ENCODE results near the gene SPARCL1.
"Not testable (repeated sequence)": the region's sequence is repeated elsewhere in the genome, so short reads cannot be mapped to it uniquely, and the experiment has no call there.

Gene SPARCL1

DNA sequence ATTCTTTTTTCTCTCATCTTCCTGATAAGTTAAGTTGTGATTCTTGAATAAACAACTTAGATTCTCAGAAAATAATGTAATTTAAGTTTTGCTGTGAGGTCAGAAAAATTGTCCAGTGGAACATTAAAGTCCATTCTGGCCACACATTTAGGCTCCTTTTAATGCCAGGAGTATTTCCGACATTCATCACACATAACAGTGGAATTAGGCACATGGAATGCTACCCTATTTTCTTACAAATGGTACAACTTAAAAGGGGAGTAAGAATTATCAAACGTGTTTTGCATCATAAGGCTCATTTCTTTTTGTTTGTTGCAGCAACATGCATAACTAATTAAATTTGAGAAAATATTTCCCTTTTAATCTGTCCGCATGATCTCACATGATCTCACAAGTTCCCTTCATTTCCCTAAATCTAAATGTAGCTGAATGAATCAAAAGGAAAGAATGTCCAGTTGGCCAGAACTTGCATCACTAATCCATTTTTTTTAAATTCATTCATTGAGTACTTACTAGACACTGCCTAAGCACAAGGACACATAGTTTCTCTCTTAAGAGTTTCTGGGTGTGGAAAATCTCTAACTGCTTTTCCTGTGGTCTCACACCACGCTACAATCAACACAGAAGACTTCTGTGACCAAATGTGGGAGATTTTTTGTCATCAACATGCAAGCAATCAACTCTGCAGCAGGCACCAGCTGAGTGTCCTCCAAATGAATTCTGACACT lies 22.0 kb downstream of the SPARCL1 start:
- DNase-seq, result no peak
- intact Hi-C loops (cut with DNase I), result no loop called here

DNA sequence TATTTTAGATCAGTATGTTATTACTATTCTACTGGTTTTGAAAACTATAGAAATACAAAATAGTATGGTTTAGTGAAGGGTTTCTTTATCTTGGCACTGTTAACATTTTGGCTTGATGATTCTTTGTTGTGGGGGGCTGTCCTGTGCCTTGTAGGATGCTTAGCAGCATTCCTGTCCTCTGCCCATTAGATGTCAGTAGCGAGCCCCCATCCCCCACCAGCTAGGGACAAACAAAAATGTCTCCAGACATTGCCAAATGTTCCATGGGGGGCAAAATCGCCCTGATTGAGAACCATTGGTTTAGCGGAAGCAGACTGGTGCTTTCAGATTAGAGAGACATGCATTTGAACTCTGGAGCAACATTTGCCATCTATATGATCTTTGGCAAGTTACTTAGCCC lies 23.3 kb downstream of the SPARCL1 start:
- intact Hi-C loops (cut with DNase I), result no loop called here
- no peak for DNase-seq

DNA sequence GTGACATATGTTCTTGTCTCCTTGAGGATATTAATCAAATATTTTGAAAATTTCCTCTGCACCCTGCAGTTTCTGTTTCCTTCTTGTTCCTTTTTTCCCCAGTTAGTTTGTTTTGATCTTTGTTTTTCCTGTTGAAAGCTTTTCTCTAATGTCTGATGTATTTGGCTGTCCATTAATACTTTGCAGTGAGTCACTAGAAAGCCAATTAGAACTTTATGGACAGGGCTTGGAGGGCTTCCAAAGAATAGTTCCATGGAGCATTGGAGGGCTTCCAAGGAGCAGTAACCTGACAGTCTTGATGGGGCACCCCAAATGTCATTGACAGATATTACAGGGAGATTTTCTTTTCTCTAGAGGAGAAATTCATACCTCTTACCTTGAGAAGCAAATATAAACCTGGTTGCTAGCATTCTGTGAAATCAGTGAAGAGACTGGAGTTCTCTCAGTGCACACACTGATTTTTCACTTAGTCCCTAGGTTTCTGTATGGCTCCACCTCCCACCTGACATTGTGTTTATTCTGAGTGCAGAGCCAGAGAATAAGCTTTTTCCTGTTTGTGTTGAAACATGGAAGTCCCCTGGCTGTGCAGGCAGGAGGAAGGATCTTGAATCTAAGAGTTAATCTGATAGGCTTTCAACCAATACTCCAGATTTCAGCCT lies 26.5 kb downstream of the SPARCL1 start:
- intact Hi-C loops (cut with DNase I), result no loop called here
- DNase-seq, result peak in 10 of 42 donors; percentile 9 to 68 (median 26)

DNA sequence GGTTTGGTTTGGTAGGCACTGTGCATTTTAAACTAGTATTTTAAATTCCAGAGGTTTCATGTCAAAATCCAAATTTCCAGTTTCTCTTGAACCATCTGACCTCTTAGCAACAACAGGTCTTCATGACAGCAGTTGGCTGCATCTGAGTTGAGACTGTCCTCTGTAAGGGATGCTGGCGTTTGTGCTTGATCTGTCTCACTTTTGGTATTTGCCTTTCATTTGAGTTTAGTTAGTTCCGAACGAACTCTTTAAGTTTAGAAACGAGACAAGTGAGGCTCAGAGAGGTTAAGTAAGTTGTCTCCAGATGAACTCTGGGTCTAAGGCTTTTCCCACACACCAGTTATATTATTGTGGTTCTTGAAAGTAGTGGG lies 29.1 kb downstream of the SPARCL1 start:
- intact Hi-C loops (cut with DNase I), result no loop called here
- no peak for DNase-seq

DNA sequence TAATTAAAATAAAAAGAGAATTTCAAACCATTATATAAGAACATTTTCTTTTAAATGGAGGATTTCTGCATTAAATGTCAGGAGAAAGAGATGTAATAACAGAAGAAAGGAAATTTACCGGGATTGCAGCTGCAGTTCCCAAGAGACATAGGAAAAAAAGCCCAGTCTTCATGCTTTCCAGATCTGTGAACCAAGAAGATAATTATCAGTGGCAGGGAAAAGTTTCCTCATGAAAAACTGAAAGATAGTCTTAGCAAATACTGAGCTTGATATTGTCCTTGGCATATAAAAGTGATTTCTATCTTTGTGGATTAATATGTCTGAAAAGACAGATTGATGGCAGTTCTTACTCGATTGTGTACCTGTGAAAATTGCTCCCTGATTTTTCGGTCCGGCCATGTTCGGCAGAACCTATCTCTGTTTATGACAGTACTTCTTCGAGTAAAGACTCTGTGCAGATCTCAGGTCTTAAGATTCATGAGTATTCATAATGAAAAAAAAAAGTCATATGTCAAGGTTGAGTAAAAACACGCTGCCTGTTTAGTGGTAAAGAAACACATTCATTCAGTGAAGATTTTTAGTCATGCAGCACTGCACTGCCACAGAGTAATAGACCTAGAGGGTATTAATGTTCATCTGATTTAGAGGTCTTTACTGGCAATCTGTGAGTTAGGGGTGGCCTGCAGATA lies 29.6 kb downstream of the SPARCL1 start:
- DNase-seq, result no peak
- intact Hi-C loops (cut with DNase I), result no loop called here

DNA sequence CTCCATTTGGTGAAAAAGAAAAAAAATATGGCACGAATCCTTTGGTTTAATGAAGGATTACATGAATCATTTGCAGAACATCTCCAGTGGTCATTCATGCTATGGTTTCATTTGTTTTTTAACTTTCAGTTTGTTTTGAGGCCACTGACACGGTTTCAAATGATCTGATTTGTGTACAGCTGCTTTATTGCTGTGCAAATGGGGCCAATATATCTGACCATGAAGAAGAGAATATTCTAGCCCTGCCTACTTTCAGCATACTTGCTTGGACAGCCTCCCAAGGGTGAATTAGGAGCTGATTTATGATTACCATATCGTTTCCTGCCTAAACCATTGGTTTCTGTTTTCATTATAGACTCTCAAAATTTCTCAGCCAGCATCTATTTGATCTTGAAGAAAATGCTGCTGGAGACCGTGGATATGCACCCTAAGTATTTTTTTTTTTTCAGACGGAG lies 30.7 kb downstream of the SPARCL1 start:
- intact Hi-C loops (cut with DNase I), result no loop called here
- DNase-seq, result no peak

DNA sequence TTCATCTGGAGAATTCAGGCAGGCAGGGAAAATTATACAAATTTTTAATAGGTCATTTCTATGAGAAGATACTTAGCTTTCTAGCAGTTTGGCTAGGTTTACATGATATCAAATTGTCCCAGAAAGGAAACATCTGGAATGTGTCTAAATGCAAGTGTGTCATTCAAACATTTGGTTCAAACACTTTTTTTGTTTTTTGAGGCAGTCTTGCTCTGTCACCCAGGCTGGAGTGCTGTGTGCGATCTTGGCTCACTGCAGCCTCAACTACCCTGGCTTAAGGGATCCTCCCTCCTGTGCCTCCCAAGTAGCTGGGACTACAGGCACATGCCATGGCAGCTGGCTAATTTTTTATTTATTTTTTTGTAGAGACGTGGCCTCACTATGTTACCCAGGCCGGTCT lies 31.6 kb downstream of the SPARCL1 start:
- intact Hi-C loops (cut with DNase I), result no loop called here
- no peak for DNase-seq

DNA sequence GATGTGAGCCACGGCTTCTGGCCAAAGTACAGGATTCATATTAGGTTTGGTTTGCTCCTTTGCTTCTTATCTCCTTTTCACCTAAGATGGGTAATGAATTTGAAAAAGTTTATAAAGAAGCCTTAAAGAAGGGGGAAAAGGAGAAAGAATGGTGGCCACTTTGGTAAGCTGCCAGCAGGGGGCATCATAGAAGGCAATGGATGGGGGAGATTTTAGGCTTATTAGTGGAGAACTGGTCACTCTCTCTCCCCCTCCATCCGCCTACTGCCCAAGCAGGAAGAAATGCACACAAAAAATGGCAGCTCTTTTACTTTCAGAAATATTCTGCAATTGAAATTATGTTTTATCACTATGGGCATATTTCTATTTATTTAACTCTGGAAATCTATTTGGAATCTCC lies 32.0 kb downstream of the SPARCL1 start:
- DNase-seq, result peak in 1 of 42 donors; percentile 6
- intact Hi-C loops (cut with DNase I), result no loop called here

DNA sequence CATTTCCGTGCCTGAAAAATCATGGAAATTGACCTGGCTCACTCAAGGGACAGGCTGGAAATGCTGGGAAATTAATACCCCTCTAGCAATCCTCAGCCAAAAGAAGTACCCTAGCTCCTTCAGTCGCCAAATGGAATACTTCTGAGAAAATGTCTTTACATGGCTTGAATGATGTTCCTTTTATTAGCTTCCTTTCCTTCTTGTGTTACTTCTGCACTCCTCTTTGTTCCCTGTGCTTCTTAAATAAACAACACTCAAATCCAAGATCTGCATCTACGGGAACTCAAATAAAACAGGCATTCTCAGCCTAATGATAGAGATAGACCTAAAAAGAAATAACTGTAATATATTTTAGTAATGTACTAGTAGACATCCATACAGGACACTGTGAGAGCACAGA lies 36.1 kb downstream of the SPARCL1 start:
- intact Hi-C loops (cut with DNase I), result no loop called here
- no peak for DNase-seq

DNA sequence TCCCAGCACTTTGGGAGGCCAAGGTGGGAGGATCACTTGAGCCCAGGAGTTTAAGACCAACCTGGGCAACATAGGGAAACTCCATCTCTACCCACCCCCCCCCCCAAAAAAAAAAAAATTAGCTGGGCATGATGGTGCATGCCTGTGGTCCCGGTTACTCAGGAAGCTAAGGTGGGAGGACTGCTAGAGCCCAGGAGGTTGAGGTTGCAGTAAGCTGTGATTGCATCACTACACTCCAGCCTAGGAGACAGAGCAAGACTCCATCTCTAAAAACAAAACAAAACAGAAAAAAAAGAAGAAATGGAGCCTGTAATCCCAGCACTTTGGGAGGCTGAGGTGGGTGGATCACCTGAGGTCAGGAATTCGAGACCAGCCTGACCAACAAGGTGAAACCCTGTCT lies 37.3 kb downstream of the SPARCL1 start:
- intact Hi-C loops (cut with DNase I); DNase-seq: not testable (repeated sequence)

DNA sequence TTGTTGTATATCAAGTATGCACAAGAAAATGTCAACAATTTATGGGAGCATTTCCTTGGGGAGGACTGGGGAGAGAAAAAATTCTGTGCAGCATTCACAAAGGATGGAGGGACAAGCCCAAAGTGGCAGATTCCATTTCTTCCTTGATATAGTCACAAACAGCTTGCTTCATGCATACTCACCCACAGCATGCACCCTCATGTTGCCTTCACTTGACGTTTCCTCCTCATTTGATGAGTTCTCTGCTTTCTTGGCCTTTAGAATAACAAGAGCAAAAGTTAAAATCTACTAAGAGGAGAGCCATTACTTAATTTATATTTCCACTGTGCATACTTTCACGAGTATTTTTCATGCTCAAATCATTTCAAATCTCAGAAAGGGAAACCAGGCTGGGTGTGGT lies 37.7 kb downstream of the SPARCL1 start:
- DNase-seq, result no peak
- intact Hi-C loops (cut with DNase I), result no loop called here

DNA sequence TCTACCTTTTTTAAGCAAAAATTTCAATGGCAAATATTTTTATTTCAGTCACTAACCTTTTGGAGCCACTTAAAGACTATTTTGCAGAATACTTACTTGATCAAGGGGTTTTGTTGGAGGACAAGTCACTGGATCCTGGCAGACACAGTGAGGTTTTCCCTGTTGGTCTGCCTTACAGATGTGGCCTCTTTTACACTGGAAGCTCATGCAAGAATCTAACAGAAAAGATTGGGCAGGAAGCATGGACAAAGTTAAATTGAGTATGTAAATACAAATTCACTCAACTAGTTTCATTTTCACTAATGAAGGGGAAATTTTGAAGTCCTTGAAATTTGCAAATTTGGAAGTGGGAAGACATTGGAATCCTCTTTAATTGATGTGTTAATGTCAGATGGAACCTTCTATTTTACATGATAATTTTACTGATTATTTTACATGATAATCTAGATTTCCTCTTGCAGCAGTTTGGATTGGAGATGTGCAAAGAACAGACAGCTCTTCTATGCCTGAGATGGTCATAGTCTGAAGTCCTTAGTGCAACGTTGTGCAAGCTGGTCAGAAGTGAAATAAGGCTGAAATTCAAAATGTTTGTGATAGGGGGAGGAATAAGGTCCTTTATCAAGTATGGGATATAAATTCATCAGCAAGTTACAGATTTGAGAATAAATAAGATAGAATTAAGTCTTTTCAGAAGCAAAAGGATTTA lies 38.4 kb downstream of the SPARCL1 start:
- intact Hi-C loops (cut with DNase I), result no loop called here
- DNase-seq, result no peak

DNA sequence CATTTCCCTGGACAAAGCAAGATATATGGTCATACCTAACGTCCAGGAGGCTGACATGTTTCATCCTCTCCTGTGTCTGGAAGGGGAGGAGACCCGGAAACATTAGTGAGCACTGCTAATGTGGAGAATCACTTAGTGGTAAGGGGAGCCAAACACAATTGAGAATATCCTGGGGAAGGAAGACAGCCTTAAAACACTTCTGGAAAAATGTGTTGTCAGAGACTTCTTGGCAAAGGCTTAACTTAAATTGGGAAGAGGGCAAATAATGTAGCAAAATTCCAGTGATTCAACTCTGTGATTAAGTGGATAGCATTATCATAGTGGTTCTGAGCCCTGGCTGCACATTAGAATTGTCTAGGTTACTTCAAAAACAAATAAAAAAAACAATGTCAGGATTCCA lies 39.5 kb downstream of the SPARCL1 start:
- intact Hi-C loops (cut with DNase I), result no loop called here
- DNase-seq, result no peak

DNA sequence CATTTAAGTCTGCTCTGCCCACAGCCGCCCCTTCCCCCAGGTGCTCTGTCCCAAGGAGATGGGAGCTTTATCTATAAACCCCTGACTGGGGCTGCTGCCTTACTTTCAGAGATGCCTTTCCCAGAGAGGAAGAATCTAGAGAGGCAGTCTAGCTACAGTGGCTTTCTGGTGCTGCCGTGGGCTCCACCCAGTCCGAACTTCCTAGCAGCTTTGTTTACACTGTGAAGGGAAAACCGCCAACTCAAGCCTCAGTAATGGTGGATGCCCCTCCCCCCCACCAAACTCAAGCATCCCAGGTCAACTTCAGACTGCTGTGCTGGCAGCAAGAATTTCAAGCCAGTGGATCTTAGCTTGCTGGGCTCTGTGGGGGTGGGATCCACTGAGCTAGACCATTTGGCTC lies 40.5 kb downstream of the SPARCL1 start:
- intact Hi-C loops (cut with DNase I); DNase-seq: not testable (repeated sequence)

DNA sequence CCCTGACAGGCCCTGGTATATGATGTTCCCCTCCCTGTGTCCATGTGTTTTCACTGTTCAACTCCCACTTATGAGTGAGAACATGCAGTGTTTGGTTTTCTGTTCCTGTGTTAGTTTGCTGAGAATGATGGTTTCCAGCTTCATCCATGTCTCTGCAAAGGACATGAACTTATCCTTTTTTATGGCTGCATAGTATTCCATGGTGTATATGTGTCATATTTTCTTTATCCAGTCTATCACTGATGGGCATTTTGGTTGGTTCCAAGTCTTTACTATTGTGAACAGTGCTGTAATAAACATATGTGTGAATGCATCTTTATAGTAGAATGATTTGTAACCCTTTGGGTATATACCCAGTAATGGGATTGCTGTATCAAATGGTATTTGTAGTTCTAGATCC lies 45.9 kb downstream of the SPARCL1 start:
- DNase-seq; intact Hi-C loops (cut with DNase I): not testable (repeated sequence)

DNA sequence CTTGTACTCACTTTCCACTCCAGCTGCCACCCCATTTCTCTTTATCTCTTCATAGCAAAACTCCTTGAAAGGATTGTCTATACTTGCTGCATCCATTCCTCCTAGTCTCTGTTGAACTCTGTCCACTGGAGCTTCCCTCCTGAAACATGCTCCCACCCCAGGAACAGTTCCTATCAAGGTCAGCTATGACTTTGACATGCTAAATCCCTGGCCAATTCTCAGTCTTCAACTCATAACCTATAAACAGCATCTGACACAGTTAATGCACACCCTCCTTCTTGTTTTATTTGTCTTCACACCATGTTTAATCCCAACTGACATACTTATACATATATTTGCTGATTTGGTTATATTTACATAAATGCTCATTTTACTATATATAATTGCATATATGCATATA lies 47.8 kb downstream of the SPARCL1 start:
- DNase-seq, result no peak
- intact Hi-C loops (cut with DNase I), result no loop called here

DNA sequence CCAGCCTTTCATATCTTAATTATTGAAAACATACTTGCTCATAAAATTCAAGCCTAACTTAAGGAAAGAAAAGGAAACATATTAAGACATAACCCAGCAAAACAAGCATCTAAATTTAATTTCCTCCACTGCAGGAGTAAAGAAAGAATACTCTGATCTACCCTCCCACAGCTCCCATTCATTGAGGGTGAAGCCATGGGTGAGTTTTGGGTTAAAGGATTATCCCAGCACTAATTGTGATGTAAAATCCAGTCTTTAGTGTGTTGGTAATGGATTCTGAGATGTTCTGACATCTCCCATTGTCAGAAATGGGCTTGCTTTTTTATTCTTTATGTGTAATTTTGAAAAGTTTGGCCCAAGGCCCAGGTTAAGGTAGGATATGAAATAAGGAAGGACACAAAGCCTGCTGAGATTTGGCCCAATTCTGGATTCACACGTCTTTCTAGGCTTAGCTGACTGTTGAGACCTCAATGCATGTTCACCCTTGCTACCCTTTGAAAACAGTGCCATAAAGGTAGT lies 50.4 kb downstream of the SPARCL1 start:
- intact Hi-C loops (cut with DNase I), result no loop called here
- DNase-seq, result no peak

DNA sequence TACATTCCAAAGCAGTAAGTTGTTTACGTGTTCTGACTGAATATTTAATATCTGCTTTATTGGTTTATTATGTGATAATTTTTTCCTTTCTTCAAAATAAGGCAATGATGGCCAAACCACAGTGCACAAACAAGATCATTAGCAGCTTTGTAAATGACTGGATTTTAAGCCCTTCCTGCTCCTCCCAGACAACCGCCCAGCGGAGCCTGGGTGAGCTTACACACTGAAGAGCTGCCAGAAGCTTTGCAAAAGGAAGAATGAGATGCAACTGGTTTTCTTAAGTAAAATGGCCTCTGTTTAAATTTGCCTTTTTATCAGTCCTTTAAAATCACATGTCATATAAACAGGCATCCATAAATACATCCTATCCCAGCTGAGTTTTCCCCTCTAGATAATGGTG lies 52.2 kb downstream of the SPARCL1 start:
- intact Hi-C loops (cut with DNase I), result no loop called here
- DNase-seq, result no peak

DNA sequence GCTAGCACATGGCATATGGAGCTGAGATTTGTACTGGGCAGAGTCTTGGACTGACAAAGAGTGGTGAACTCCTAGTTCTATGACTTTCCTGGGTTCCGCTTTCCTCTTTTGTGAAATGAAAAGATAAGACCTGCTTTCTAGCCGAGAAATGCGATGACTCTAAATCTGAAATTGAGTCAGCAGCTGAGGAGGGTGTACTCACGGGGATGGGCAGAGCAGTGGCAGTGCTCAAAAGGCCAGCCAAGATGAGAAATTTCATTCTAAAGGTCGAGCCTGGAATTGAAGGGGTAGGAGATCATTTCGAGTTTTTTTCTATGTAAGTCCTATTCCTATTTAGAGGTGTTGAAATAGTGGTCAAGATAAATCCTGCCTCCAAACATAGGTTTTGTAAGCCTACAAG lies 59.8 kb downstream of the SPARCL1 start:
- no peak for DNase-seq
- intact Hi-C loops (cut with DNase I), result loop anchor here (5.0 to 10.0 kb wide), 2 partner anchors 75 to 197 kb away; partner anchors contain the start of gene HSD17B11

Data from head of caudate nucleus (tissue), 42 donors.